Liver (tissue), 9 donors: Measurements from ENCODE around the gene PPP2R5A. TPM values are rescaled to one million over a fixed set of nuclear protein-coding genes. Genes with fewer than 3 reads are reported as not detected.

ENCODE experiments used
- DNase-seq: peaks from one replicate; pipeline ENCODE4 v3.0.0-alpha.2; 2017; ENCODE audit warnings: low spot score
- H3K27ac ChIP-seq, 2 donors: one replicate each; pipeline ENCODE4 v1.7.0; 2013; ENCODE audit warnings: inconsistent platforms in 2 of 2, low read length in 2 of 2, control low read depth in 1 of 2, low read depth in 1 of 2, mild to moderate bottlenecking in 1 of 2
- H3K27me3 ChIP-seq, 4 donors: one replicate each; pipeline versions ENCODE4 v1.6.1 to v1.7.0; 2013; ENCODE audit warnings: low read length in 3 of 4, inconsistent platforms in 1 of 4, mild to moderate bottlenecking in 1 of 4, moderate library complexity in 1 of 4; ENCODE audit not compliant: control insufficient read depth in 4 of 4, insufficient read depth in 4 of 4
- H3K36me3 ChIP-seq, 4 donors: one replicate each; pipeline versions ENCODE4 v1.6.1 to v1.7.0; 2013; ENCODE audit warnings: low read length in 3 of 4, mild to moderate bottlenecking in 3 of 4, low read depth in 1 of 4, moderate library complexity in 1 of 4; ENCODE audit not compliant: control insufficient read depth in 4 of 4, insufficient read depth in 3 of 4
- H3K4me1 ChIP-seq, 4 donors: one replicate each; pipeline versions ENCODE4 v1.6.1 to v1.7.0; 2013; ENCODE audit warnings: low read length in 3 of 4, mild to moderate bottlenecking in 3 of 4, moderate library complexity in 1 of 4; ENCODE audit not compliant: control insufficient read depth in 4 of 4, insufficient read depth in 4 of 4
- H3K4me3 ChIP-seq, 3 donors: one replicate each; pipeline versions ENCODE4 v1.6.1 to v1.7.0; 2013; ENCODE audit warnings: low read length in 3 of 3, control low read depth in 1 of 3, low read depth in 1 of 3, mild to moderate bottlenecking in 1 of 3
- H3K9ac ChIP-seq, 2 donors: one replicate each; pipeline ENCODE4 v1.7.0; 2013; ENCODE audit warnings: low read length in 2 of 2, mild to moderate bottlenecking in 2 of 2, moderate library complexity in 2 of 2, control low read depth in 1 of 2, low read depth in 1 of 2
- H3K9me3 ChIP-seq, 4 donors: one replicate each; pipeline versions ENCODE4 v1.6.1 to v1.7.0; 2013; ENCODE audit warnings: low read length in 3 of 4; ENCODE audit not compliant: control insufficient read depth in 4 of 4
- ATF3 ChIP-seq: IDR thresholded peaks from 2 replicates; pipeline ENCODE4 v1.6.1; 2016; ENCODE audit warnings: antibody characterized with exemption
- EGR1 ChIP-seq, 2 donors: IDR thresholded peaks; 2 replicates each; pipeline ENCODE4 v1.6.1; 2016 to 2018; ENCODE audit warnings: antibody characterized with exemption in 2 of 2, low read depth in 2 of 2
- FOXA1 ChIP-seq: IDR thresholded peaks from 2 replicates; pipeline ENCODE4 v1.6.1; 2016; ENCODE audit warnings: antibody characterized with exemption
- GABPA ChIP-seq, 2 donors: IDR thresholded peaks in 1 of 2; conservative IDR thresholded peaks in 1 of 2; 2 replicates each; pipeline ENCODE4 v1.6.1; 2016; ENCODE audit warnings: antibody characterized with exemption in 2 of 2, mild to moderate bottlenecking in 1 of 2, moderate library complexity in 1 of 2
- HNF4A ChIP-seq, 2 donors: conservative IDR thresholded peaks; 2 replicates each; pipeline ENCODE4 v1.6.1; 2016; ENCODE audit warnings: antibody characterized with exemption in 2 of 2, mild to moderate bottlenecking in 2 of 2
- JUND ChIP-seq, 2 donors: IDR thresholded peaks; 2 replicates each; pipeline ENCODE4 v1.6.1; 2016; ENCODE audit warnings: antibody characterized with exemption in 2 of 2
- MAX ChIP-seq: IDR thresholded peaks from 2 replicates; pipeline ENCODE4 v1.6.1; 2016; ENCODE audit warnings: antibody characterized with exemption
- NR2F2 ChIP-seq: IDR thresholded peaks from 2 replicates; pipeline ENCODE4 v1.6.1; 2016; ENCODE audit warnings: antibody characterized with exemption
- RAD21 ChIP-seq, 2 donors: IDR thresholded peaks; 2 replicates each; pipeline ENCODE4 v1.6.1; 2016; ENCODE audit warnings: antibody characterized with exemption in 2 of 2, mild to moderate bottlenecking in 2 of 2
- REST ChIP-seq: IDR thresholded peaks from 2 replicates; pipeline ENCODE4 v1.6.1; 2016; ENCODE audit warnings: antibody characterized with exemption, mild to moderate bottlenecking
- RXRA ChIP-seq, 2 donors: IDR thresholded peaks; 2 replicates each; pipeline ENCODE4 v1.6.1; 2017 to 2018; ENCODE audit warnings: antibody characterized with exemption in 2 of 2, mild to moderate bottlenecking in 1 of 2
- SP1 ChIP-seq: IDR thresholded peaks from 2 replicates; pipeline ENCODE4 v1.6.1; 2018; ENCODE audit warnings: antibody characterized with exemption, mild to moderate bottlenecking
- TAF1 ChIP-seq: conservative IDR thresholded peaks from 2 replicates; pipeline ENCODE4 v1.6.1; 2016; ENCODE audit warnings: antibody characterized with exemption, mild to moderate bottlenecking
- YY1 ChIP-seq: IDR thresholded peaks from 2 replicates; pipeline ENCODE4 v1.6.1; 2016; ENCODE audit warnings: antibody characterized with exemption, mild to moderate bottlenecking
- ZBTB33 ChIP-seq: IDR thresholded peaks from 2 replicates; pipeline ENCODE4 v1.6.1; 2016; ENCODE audit warnings: antibody characterized with exemption
- WGBS: extraction: QIAGEN DNeasy Blood & Tissue Kit; methylation state at CpG from one replicate; pipeline ENCODE4 v1.1.7; 2013; 5-methylcytosine and 5-hydroxymethylcytosine counted together
- polyA plus RNA-seq, 2 donors: library from polyadenylated mRNA; stranded (reverse) in 1 of 2; unstranded in 1 of 2; fragments of 200-250 nt in 1 of 2; fragments of >200 nt in 1 of 2; fragmentation: Nextera tagmentation in 1 of 2; extraction: Ambion mirVana in 1 of 2; gene quantifications; one replicate each; pipeline versions ENCODE4 v1.2.1 to v1.2.3, GENCODE V29; 2013 to 2015
- total RNA-seq, 2 donors: library from RNA; depleted of rRNA; stranded (reverse); fragments of >200 nt; gene quantifications; one replicate each; pipeline ENCODE4 v1.2.3, GENCODE V29; 2014
- donor health status: healthy.
- donor health status: healthy.
- donor health status: healthy.
- donor health status: healthy.
- donor health status: healthy.

Gene PPP2R5A
- total and polyA plus RNA-seq, 4 donors: 22.9 to 40.7 (median 28.5) TPM

- H3K36me3 ChIP-seq: peaks cover 2 to 3% (median 3%) of the 10 kb centered on the region in 4 donors
- no peak overlapping the region for H3K27ac ChIP-seq
- no peak for DNase-seq
- no peak for TF ChIP-seq NR2F2
- no peak for TF ChIP-seq YY1
- no peak for TF ChIP-seq JUND (IDR thresholded peaks at IDR 0.05)
- TF ChIP-seq RXRA (IDR thresholded peaks at IDR 0.05): no peak
- no peak for TF ChIP-seq SP1
- TF ChIP-seq RAD21 (IDR thresholded peaks at IDR 0.05): no peak
- no peak for TF ChIP-seq REST
- TF ChIP-seq GABPA (IDR thresholded peaks at IDR 0.05 in 1 of 2, conservative IDR thresholded peaks at IDR 0.05 in 1 of 2): no peak
- H3K27me3 ChIP-seq: no peaks in the 10 kb centered on the region
- H3K4me1 ChIP-seq: no peaks in the 10 kb centered on the region
- no peak overlapping the region for H3K4me3 ChIP-seq
- no peaks in the 10 kb centered on the region for H3K9me3 ChIP-seq
- H3K9ac ChIP-seq: no peak overlapping the region
- over 99% methylated on average over 3 of the region's 3 CpGs for WGBS
These were observed 92.4 kb downstream of the PPP2R5A start for GRCh38 chr1:212377644-212378043.

GRCh38 chr1:212379366-212379765 lies 94.2 kb downstream of the PPP2R5A start:
- no peak overlapping the region for H3K9ac ChIP-seq
- H3K9me3 ChIP-seq: no peaks in the 10 kb centered on the region
- 96% methylated on average over 2 of the region's 2 CpGs for WGBS
- DNase-seq: no peak
- H3K4me1 ChIP-seq: no peaks in the 10 kb centered on the region
- H3K36me3 ChIP-seq: peaks cover 3 to 4% (median 3%) of the 10 kb centered on the region in 4 donors
- H3K27me3 ChIP-seq: no peaks in the 10 kb centered on the region
- no peak overlapping the region for H3K4me3 ChIP-seq
- TF ChIP-seq RXRA (IDR thresholded peaks at IDR 0.05) (no peak), NR2F2 (no peak), FOXA1 (no peak), RAD21 (IDR thresholded peaks at IDR 0.05) (no peak), ZBTB33 (no peak), SP1 (no peak), HNF4A (conservative IDR thresholded peaks at IDR 0.05) (no peak), EGR1 (IDR thresholded peaks at IDR 0.05; ENCODE audit: low read depth in 2 of 2) (no peak), ATF3 (no peak), TAF1 (no peak), MAX (no peak), REST (no peak)
- no peak overlapping the region for H3K27ac ChIP-seq
